GM19351 (cell line): ENCODE measurements around the gene ATXN7.

Source experiments
- ATAC-seq: cut with Tn5 transposase; IDR thresholded peaks from one replicate; pipeline ENCODE4 v1.9.1; 2021; ENCODE audit warnings: mild to moderate bottlenecking, moderate library complexity; ENCODE audit not compliant: unreplicated experiment

ATXN7 gene

GRCh38 chr3:63900459-63900858 lies 36.8 kb downstream of the ATXN7 start:
- ATAC-seq, result no peak

GRCh38 chr3:63905731-63906620 lies 42.3 kb downstream of the ATXN7 start:
- ATAC-seq, result no peak

GRCh38 chr3:63908081-63908736 lies 44.5 kb downstream of the ATXN7 start:
- no peak for ATAC-seq

- no peak for ATAC-seq
Observed at GRCh38 chr3:63908776-63909175, 45.1 kb downstream of the ATXN7 start.

- no peak for ATAC-seq
Observed at GRCh38 chr3:63909431-63909830, 45.8 kb downstream of the ATXN7 start.

GRCh38 chr3:63910001-63910400 lies 46.3 kb downstream of the ATXN7 start:
- ATAC-seq, result no peak

GRCh38 chr3:63910891-63911290 lies 47.2 kb downstream of the ATXN7 start:
- ATAC-seq, result peak; percentile 21

- ATAC-seq, result peak; percentile 8
Observed at GRCh38 chr3:63911509-63911872, 47.8 kb downstream of the ATXN7 start.

GRCh38 chr3:63911873-63912767 lies 48.5 kb downstream of the ATXN7 start, which contains the start of gene SCAANT1:
SCAANT1 (minus strand) TSS chr3:63912383.
- ATAC-seq, result peak; percentile 76

- no peak for ATAC-seq
Observed at GRCh38 chr3:63912768-63913588, 49.3 kb downstream of the ATXN7 start.

GRCh38 chr3:63914312-63914711 lies 50.6 kb downstream of the ATXN7 start:
- ATAC-seq, result no peak

GRCh38 chr3:63918321-63918720 lies 54.7 kb downstream of the ATXN7 start:
- ATAC-seq, result no peak

GRCh38 chr3:63920001-63920400 lies 56.3 kb downstream of the ATXN7 start:
- no peak for ATAC-seq

- ATAC-seq, result peak; percentile 87
Observed at GRCh38 chr3:63921741-63922482, 58.2 kb downstream of the ATXN7 start.

- ATAC-seq, result no peak
Observed at GRCh38 chr3:63922491-63923199, 59.0 kb downstream of the ATXN7 start.

- no peak for ATAC-seq
Observed at GRCh38 chr3:63926309-63926708, 62.6 kb downstream of the ATXN7 start.

GRCh38 chr3:63927422-63928280 lies 64.0 kb downstream of the ATXN7 start:
- peak; percentile 90 for ATAC-seq

- no peak for ATAC-seq
Observed at GRCh38 chr3:63931290-63931689, 67.6 kb downstream of the ATXN7 start.
